Measurements from ENCODE around the gene SCNN1B.
"Not testable (repeated sequence)": the region's sequence is repeated elsewhere in the genome, so short reads cannot be mapped to it uniquely, and the experiment has no call there.

SCNN1B gene

DNA sequence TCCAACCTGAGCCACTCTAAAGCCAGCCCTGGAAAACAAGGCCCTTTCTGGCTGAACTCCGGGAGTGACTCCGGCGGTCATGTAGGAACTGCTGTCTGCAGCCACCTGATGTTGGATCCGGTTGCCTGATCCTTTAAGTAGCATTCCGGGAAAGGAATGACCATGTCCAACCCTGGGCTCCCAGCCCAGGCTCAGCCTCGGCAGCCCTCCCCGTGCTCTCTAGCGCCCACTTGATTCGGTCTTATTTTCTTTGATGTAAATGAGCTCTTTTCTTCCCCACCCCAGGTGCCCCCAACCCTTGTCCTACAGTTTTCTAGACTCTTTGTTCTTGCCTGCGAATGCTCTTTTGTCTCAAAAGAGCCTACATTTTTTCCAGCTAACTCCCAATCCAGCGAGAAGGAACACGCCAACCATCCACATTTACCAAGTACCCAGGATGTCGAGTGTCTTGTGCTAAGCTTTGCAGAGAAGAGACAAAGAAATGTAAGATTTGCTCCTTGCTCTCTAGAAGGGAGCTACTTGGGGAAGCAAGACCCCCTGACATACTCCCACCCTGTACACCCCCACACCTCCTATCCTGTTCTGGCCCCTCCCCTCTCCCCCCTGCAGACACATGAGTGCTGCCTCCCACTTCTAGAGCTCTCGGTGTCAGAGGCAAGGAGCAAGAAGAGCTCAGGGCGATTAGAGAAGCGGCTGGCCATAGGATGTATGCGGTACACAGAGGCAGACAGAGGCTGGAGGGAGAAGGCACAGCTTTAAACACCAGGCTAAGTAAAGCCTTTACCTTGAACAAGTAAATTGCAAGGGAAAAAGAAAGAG lies 97.1 kb downstream of the SCNN1B start:
- DNase-seq (ENCODE audit: low read depth, low spot score) = no peak
- no peak overlapping the region for H3K27ac ChIP-seq

- DNase-seq (ENCODE audit: low read depth, low spot score); H3K27ac ChIP-seq: not testable (repeated sequence)
Observed at GRCh38 chr16:23400447-23400846, 98.3 kb downstream of the SCNN1B start.

- no peak for DNase-seq (ENCODE audit: low read depth, low spot score)
Observed at GRCh38 chr16:23401139-23401538, 99.0 kb downstream of the SCNN1B start.

GRCh38 chr16:23402100-23402499 lies 100.0 kb downstream of the SCNN1B start:
- DNase-seq (ENCODE audit: low read depth, low spot score) = no peak

More at GRCh38 chr16:23401139-23401538, 99.0 kb downstream of the SCNN1B start:
- no peak overlapping the region for H3K27ac ChIP-seq

DNA sequence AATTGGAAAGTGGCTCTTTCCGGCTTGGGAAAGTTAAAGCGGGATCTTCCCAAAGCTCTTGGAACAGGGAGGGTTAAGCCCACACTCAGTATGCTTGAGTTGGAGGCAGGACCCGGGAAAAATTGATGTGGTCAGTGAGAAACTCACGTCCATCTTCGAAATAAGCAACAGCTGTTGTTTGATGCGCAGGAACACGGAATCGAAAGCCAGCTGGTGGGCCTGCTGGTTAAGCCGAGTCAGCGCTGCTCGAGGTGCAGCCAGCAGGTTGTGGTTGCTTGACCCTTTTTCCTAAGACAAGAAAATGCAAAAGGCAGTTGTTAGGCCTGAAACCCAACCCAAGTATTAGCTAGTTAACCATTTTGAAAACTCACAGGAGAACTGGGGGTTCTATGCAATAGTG lies 101.4 kb downstream of the SCNN1B start:
- H3K27ac ChIP-seq = no peak overlapping the region

More at GRCh38 chr16:23402100-23402499, 100.0 kb downstream of the SCNN1B start:
- no peak overlapping the region for H3K27ac ChIP-seq

GRCh38 chr16:23406024-23406423 lies 103.9 kb downstream of the SCNN1B start:
- no peak for DNase-seq (ENCODE audit: low read depth, low spot score)
- no peak overlapping the region for H3K27ac ChIP-seq

More for the DNA sequence above, 101.4 kb downstream of the SCNN1B start:
- no peak for DNase-seq (ENCODE audit: low read depth, low spot score)

DNA sequence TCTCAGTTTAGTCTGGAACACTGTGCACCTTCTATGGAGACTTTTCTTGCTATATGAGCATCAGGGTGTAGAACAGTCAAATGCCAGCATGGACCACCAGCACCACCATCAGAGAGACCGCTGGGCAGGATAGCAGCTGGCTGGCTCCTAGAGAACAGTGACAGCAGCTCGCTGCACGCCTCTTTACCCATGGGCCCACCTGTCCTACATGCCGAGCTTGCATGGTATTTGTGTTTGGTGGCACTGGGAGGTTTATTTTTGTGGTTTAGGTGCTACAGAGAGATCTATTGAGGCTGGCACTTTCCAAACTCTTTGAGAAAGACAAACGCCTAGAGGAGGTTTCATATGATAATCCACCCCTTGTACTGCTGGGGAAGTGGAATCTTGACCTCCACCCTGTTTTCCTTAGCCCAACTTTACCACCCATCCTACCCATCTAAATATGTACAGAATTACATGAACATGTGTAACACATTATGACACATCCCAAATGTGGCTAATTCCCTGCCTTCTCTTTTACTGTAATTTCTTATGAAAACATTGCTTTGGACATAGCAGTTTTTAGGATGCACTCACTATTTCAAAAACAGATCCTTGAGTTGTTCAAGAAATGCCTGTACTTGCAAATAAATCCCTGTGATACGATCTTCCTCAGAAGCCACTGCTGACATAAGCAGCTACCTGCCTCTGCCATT lies 104.6 kb downstream of the SCNN1B start:
- DNase-seq (ENCODE audit: low read depth, low spot score) = no peak
- H3K27ac ChIP-seq = no peak overlapping the region

DNA sequence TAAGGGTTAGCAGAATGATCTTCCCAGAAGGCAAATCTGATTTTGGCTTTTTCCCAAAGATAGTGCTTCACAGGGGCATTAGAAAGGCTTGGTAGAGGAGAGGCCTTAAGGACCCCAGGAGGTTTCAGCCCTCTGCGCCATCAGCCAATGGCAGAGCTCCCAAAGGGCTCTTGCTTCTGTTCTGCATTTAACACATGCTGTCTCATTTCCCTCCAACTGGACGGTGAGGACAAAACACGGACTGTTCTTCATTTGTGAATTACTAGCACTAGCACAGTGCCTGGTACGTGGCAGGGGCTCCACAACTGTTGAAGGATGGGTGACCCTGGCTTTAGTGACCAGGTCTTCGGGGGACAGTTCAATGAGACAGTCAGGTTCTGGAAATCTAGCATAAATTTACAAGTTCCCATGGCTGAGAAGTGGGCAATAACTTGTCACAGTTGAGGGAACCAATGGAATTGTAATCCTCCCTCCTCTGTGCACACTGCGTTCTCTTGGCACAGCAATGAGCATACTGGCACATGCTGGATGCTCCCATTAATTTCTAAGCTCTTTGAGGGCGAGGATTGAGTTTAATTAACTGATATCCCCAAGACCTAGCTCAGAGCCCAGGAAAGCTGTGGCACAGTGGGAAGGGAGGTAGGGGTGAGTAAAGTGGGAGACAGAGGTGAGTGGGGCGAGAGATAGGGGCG lies 105.5 kb downstream of the SCNN1B start:
- DNase-seq (ENCODE audit: low read depth, low spot score) = no peak
- H3K27ac ChIP-seq = no peak overlapping the region

DNA sequence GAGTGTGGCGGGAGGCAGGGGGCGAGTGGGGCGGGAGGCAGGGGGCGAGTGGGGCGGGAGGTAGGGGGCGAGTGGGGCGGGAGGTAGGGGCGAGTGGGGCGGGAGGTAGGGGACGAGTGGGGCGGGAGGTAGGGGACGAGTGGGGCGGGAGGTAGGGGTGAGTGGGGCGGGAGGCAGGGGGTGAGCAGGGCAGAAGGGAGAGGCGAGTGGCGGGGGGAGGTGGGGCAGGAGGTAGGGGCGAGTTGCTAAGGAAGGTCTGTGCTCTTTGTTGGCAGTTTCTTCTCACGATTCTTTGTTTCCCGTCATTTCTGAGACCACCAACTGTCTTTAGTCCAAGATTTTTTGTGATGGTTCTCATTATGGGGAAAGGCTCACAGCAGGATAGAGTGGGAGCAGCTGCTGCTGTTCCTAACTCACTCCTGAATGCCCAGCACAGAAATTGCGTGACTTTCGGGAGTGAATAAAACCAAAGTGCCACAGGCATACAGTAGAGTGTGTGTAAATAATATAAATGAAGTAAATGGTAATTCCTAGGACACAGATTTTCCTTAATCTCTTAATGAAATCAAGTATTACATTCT lies 106.2 kb downstream of the SCNN1B start:
- H3K27ac ChIP-seq = no peak overlapping the region
- no peak for DNase-seq (ENCODE audit: low read depth, low spot score)

- no peak for DNase-seq (ENCODE audit: low read depth, low spot score)
- H3K27ac ChIP-seq = no peak overlapping the region
Observed at GRCh38 chr16:23408823-23409298, 106.8 kb downstream of the SCNN1B start.

DNA sequence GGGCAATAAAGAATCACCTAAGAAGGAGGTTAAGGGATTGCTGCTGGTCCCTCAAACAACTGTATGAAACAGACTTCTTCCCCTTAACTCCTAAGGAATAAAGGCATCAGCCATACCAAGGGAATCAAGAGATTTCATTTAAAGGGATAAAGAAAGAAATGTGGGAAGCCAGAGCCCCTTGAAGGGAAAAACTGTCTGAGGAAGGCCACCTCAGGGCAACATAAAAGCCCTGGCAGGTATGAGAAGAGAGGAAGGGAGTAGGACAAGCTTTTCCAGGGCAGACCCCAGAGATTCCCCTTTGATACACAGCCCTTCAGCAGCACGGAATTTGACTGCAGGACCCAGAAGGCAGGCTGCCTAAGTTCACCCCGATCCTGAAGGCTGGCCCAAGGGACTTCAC lies 107.4 kb downstream of the SCNN1B start:
- no peak for DNase-seq (ENCODE audit: low read depth, low spot score)
- H3K27ac ChIP-seq = no peak overlapping the region

DNA sequence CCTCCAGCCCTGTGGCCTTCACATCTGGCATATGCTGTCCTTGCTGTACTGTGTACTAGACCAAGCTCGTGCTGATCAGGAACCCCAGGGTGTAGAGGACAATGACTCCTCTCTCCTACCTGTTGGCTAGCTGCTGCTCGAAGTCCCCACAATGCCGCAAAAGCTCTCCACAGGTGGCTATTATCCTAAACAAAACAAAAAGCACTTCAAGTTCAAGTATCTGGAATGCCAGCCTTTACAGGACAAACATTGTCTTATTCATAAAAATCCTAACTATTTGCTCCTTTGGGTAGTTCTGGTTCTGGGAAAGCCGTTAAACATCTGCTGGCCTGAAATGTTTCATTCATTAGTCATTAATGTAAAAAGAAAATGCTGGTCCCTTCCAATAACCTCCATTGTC lies 108.1 kb downstream of the SCNN1B start:
- no peak for DNase-seq (ENCODE audit: low read depth, low spot score)
- H3K27ac ChIP-seq = no peak overlapping the region

DNA sequence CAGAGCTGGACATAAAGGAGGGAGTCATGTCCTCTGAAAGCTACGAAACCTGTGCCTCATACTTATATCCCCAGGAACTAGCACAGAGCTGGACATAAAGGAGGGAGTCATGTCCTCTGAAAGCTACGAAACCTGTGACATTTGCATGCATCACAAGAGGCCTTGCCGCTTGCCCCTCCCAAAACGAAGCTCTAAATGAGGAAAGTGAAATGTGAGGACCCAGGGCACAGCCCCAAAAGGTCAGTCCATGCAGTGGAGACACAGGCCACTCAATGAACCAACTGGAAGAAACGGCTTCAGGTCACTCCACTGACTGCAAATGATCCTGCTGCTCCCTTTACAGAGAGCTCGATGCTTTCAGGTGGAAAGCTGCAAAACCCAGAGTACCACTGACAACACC lies 112.6 kb downstream of the SCNN1B start:
- no peak for DNase-seq (ENCODE audit: low read depth, low spot score)
- no peak overlapping the region for H3K27ac ChIP-seq

GRCh38 chr16:23416816-23417215 lies 114.7 kb downstream of the SCNN1B start:
- DNase-seq (ENCODE audit: low read depth, low spot score) = no peak

DNA sequence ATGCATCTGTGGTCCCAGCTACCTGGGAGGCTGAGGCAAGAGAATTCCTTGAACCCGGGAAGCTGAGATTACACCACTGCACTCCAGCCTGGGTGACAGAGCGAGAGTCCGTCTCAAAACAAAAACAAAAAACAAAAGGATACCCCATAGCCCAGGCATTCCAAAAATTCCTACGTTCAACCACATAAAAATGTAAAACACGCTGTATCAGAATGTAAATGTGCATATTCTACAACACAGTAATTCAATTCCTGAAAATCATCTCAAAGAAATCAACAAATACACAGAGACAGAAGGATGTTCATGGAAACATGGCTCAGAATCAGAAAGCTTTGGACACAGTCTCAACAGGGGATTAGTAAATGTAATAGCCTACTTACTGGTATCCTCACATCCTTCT lies 117.9 kb downstream of the SCNN1B start:
- no peak overlapping the region for H3K27ac ChIP-seq
- DNase-seq (ENCODE audit: low read depth, low spot score) = no peak

More at GRCh38 chr16:23416816-23417215, 114.7 kb downstream of the SCNN1B start:
- no peak overlapping the region for H3K27ac ChIP-seq

DNA sequence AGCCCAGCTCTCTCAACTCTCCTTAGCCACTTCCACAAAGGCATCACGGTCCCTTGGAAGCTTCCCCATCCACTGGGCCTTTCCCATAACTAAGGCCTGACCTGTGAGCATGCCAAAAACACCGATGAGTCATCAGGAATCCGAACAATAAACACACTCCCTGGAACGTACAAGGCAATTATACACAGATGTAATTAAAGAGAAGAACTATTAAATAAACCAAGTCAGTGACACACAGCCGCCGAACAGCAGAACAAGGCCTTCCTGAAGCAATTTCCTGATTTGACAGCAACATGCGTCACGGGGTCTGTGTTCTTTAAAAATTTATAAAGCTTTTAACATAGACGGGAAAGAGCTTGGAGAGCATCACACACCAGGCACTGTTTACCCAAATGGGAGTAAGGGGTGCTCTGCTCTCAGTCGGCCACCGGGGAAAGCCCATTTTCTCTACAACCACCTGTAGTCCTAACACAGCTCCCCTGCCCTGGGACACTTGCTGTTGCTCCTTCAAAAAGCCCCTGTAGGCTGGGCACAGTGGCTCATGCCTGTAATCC lies 121.5 kb downstream of the SCNN1B start:
- peak; percentile 90 for DNase-seq (ENCODE audit: low read depth, low spot score)

GRCh38 chr16:23424292-23424958 lies 122.3 kb downstream of the SCNN1B start:
- peak; percentile 69 for DNase-seq (ENCODE audit: low read depth, low spot score)
- peak overlapping the region; percentile 96 for H3K27ac ChIP-seq

More for the DNA sequence above, 121.5 kb downstream of the SCNN1B start:
- H3K27ac ChIP-seq = peak overlapping the region; percentile 96

DNA sequence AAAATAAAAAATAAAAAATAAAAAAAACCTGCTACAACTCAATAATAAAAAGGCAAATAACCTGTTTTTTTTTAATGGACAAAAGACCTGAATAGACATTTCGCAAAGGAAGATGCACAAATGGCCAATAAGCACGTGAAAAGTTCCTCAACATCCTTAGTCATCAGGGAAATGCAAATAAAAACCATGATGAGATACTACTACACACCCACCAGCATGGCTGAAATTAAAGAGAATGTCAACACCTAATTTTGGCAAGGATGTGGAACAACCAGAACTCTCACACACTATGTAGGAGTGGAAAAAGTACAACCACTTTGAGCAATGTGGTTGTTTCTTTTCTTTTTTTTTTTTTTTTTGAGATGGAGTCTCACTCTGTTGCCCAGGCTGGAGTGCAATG lies 126.2 kb downstream of the SCNN1B start:
- no peak for DNase-seq (ENCODE audit: low read depth, low spot score)
- H3K27ac ChIP-seq = no peak overlapping the region
